Stimulated activated CD4-positive, alpha-beta T cell treated with anti-CD3 and anti-CD28 coated beads, Interleukin-2, amount 100 ng/mL, for 4 hours (primary cell): Measurements from ENCODE around the gene RNF5.
A peak's percentile ranks its signal among the peaks of the same experiment; 100 is the strongest.
"Not testable (repeated sequence)": the region's sequence is repeated elsewhere in the genome, so short reads cannot be mapped to it uniquely, and the experiment has no call there.

Experiments
- DNase-seq: peaks from one replicate; pipeline ENCODE4 v3.0.0-alpha.2; 2020; ENCODE audit warnings: low read depth

RNF5 gene

GRCh38 chr6:32189742-32190053 is 11.5 kb downstream of the RNF5 start:
- no peak for DNase-seq

- DNase-seq: peak; percentile 84
Observed at GRCh38 chr6:32190054-32190851, 12.0 kb downstream of the RNF5 start, which contains the start of gene PBX2. Gene PBX2, minus strand, starts transcription at chr6:32190202. Its CDS starts 287 bp downstream, at chr6:32189915.

GRCh38 chr6:32190911-32191677 is 12.9 kb downstream of the RNF5 start:
- DNase-seq: no peak

GRCh38 chr6:32191696-32192607 is 13.7 kb downstream of the RNF5 start:
- DNase-seq: no peak

- DNase-seq: no peak
Observed at GRCh38 chr6:32192608-32193039, 14.4 kb downstream of the RNF5 start, which contains the start of gene GPSM3. Gene GPSM3, minus strand, starts transcription at chr6:32192643. Its CDS starts 130 bp downstream, at chr6:32192513.

GRCh38 chr6:32193096-32193495 is 14.9 kb downstream of the RNF5 start:
- not testable (repeated sequence) for DNase-seq

GRCh38 chr6:32194388-32194787 is 16.2 kb downstream of the RNF5 start:
- no peak for DNase-seq

- DNase-seq: no peak
Observed at GRCh38 chr6:32194825-32195651, 16.8 kb downstream of the RNF5 start.

GRCh38 chr6:32195652-32195901 is 17.4 kb downstream of the RNF5 start:
- DNase-seq: peak; percentile 97

GRCh38 chr6:32195902-32196681 is 17.9 kb downstream of the RNF5 start:
- peak; percentile 29 for DNase-seq

- no peak for DNase-seq
Observed at GRCh38 chr6:32196682-32197616, 18.7 kb downstream of the RNF5 start.

- DNase-seq: no peak
Observed at GRCh38 chr6:32198345-32198696, 20.1 kb downstream of the RNF5 start.

- DNase-seq: no peak
Observed at GRCh38 chr6:32198866-32199265, 20.7 kb downstream of the RNF5 start.

GRCh38 chr6:32200711-32201475 is 22.7 kb downstream of the RNF5 start:
- no peak for DNase-seq

- DNase-seq: no peak
Observed at GRCh38 chr6:32202186-32202585, 24.0 kb downstream of the RNF5 start.

GRCh38 chr6:32203426-32204267 is 25.4 kb downstream of the RNF5 start:
- no peak for DNase-seq

GRCh38 chr6:32204268-32204715 is 26.1 kb downstream of the RNF5 start:
- DNase-seq: no peak

- DNase-seq: no peak
Observed at GRCh38 chr6:32208996-32209395, 30.8 kb downstream of the RNF5 start.
